ENCODE measurements around the gene WDR11. TPM values are rescaled to one million over a fixed set of nuclear protein-coding genes. Genes with fewer than 3 reads are reported as not detected.

WDR11 gene
- total and polyA plus RNA-seq, 8 donors: 9.9 to 122 (median 32.4) TPM

DNA sequence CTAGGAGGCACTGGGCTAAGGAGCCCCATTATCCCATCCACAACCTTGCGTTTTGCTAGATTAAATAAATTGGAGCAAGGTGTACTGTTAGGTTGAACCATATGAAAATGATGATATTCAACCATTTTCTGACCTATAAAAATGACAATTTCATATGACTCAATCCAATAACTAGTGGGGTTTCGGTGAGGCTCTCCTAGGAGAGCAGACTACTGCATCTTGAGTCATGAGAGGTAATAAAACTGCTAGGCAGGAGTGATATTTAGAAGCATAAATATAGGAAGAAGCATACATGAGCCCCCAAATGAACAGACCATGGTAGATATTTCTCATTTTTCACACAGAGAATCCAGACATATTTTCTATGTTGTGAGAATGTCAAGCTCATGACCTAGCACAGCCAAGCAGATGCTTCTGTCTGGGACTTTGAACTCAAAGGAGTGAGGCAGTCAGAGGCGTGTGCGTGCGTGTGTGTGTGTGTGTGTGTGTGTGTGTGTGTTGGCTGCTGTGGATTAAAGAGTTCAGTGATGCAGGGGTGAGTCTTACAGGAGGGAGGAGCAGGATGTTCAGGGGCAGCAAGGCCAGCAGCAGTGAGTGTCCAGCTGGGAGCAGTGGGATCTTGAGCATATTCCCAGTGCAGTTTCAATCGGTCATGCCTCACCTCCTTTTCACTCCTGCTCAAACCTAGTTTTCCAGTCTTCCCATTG is 17.8 kb upstream of the WDR11 start:
- no peak overlapping the region for H3K4me3 ChIP-seq
- WGBS, 5 donors: 59 to 77% (median 70%) methylated on average over 6 of the region's 6 CpGs
- H3K27ac ChIP-seq: no peak overlapping the region
- no peaks in the 10 kb centered on the region for H3K4me1 ChIP-seq
- no peaks in the 10 kb centered on the region for H3K36me3 ChIP-seq
- H3K9me3 ChIP-seq: no peaks in the 10 kb centered on the region
- TF ChIP-seq EP300 (IDR thresholded peaks at IDR 0.05) (no peak), POLR2AphosphoS5 (IDR thresholded peaks at IDR 0.05) (no peak), POLR2A (IDR thresholded peaks at IDR 0.05) (no peak)
- TF ChIP-seq, protein P1, sequence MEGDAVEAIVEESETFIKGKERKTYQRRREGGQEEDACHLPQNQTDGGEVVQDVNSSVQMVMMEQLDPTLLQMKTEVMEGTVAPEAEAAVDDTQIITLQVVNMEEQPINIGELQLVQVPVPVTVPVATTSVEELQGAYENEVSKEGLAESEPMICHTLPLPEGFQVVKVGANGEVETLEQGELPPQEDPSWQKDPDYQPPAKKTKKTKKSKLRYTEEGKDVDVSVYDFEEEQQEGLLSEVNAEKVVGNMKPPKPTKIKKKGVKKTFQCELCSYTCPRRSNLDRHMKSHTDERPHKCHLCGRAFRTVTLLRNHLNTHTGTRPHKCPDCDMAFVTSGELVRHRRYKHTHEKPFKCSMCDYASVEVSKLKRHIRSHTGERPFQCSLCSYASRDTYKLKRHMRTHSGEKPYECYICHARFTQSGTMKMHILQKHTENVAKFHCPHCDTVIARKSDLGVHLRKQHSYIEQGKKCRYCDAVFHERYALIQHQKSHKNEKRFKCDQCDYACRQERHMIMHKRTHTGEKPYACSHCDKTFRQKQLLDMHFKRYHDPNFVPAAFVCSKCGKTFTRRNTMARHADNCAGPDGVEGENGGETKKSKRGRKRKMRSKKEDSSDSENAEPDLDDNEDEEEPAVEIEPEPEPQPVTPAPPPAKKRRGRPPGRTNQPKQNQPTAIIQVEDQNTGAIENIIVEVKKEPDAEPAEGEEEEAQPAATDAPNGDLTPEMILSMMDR (IDR thresholded peaks at IDR 0.05): no peak
- peak in 1 of 2 donors; percentile 14 for DNase-seq
- H3K27me3 ChIP-seq: no peaks in the 10 kb centered on the region
- intact Hi-C loops (cut with DNase I; ENCODE audit: low total_unique reads): no loop called here

DNA sequence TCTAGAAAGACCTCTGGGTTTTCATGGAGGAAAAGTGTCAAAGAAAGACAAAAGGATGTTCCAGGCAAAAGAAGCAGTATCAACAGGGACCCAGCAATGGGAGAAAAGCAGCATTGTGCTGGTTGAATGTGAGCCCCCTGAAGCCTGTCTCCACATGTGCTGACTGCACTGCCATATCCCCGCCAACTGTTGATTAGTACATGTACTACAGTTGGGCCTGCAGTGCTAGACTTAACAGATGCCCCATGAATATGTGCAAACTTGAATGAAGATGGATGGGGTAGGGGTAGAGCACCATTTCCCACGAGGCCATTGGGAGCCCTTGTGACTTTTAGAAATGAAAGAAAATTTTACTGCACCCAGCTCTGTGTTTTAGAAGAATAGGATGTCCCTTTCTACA is 15.6 kb upstream of the WDR11 start:
- Histone ChIP-seq H3K27ac (no peak overlapping the region), H3K27me3 (no peaks in the 10 kb centered on the region), H3K4me3 (no peak overlapping the region), H3K36me3 (no peaks in the 10 kb centered on the region), H3K4me1 (no peaks in the 10 kb centered on the region), H3K9me3 (no peaks in the 10 kb centered on the region)
- DNase-seq: no peak
- 51 to 73% (median 60%) methylated on average over 2 of the region's 2 CpGs for WGBS, 5 donors
- intact Hi-C loops (cut with DNase I; ENCODE audit: low total_unique reads): no loop called here
- TF ChIP-seq POLR2AphosphoS5 (IDR thresholded peaks at IDR 0.05) (no peak), EP300 (IDR thresholded peaks at IDR 0.05) (no peak), POLR2A (IDR thresholded peaks at IDR 0.05) (no peak)
- TF ChIP-seq, protein P1 (IDR thresholded peaks at IDR 0.05): no peak

DNA sequence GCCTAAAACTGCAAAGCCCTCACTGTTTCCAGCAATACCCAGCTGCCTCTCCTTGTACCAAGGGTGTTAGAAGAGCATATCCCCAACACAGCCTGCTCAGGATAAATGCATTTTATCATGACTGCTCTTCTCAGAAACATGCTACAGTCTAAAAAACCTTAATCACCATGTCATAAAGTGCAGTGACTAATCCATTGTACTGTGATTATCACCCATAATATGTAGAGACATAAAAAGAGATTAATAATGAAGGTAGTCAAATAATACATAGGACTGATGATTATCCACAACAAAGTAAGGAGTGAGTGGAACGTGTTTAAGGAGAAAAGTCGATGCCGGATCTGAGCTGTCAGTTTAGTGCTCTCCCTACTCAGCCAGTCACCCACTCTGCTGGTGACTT is 12.2 kb upstream of the WDR11 start:
- no peak for DNase-seq
- no peaks in the 10 kb centered on the region for H3K4me1 ChIP-seq
- H3K27ac ChIP-seq: no peak overlapping the region
- no peaks in the 10 kb centered on the region for H3K27me3 ChIP-seq
- WGBS, 5 donors: 72 to 93% (median 90%) methylated on average over 3 of the region's 3 CpGs
- H3K4me3 ChIP-seq: no peak overlapping the region
- intact Hi-C loops (cut with DNase I; ENCODE audit: low total_unique reads): no loop called here
- H3K9me3 ChIP-seq: no peaks in the 10 kb centered on the region
- H3K36me3 ChIP-seq: no peaks in the 10 kb centered on the region
- TF ChIP-seq POLR2A (IDR thresholded peaks at IDR 0.05): no peak
- TF ChIP-seq EP300 (IDR thresholded peaks at IDR 0.05): no peak
- no peak for TF ChIP-seq POLR2AphosphoS5 (IDR thresholded peaks at IDR 0.05)
- TF ChIP-seq, protein P1 (IDR thresholded peaks at IDR 0.05): no peak

DNA sequence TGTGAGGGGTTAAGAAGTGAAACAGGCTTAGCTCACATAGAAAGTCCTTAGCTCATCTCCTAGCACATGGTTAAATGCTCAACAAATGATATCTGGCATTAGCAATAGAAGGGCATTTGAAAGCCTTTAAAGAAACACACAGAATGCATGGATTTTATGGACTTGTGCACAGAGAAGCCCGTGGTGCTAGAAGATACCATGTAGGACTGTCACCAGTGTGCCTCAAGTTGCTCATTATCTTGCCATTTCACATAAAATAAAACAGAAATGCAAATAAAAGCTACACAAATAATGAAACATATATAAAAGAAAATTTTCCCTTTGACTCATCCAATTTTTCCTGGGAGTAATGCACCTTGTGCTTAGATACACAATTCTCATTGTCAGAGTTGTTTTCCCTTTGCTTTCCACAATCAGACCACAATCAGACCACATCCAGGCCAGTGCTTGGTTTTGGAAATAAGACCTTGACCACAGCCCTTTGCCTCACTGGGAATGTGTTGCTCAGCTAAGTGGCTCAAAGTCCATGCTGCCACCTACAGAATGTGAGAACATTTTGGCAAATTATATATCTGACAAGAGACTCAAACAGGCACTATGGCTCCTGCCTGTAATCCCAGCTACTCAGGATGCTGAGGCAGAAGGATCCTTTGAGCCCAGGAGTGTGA is 9.5 kb upstream of the WDR11 start:
- intact Hi-C loops (cut with DNase I; ENCODE audit: low total_unique reads): no loop called here
- TF ChIP-seq POLR2AphosphoS5 (IDR thresholded peaks at IDR 0.05) (no peak), EP300 (IDR thresholded peaks at IDR 0.05) (no peak)
- TF ChIP-seq, protein P1 (IDR thresholded peaks at IDR 0.05): no peak
- no peak overlapping the region for H3K4me3 ChIP-seq
- 52 to 79% (median 71%) methylated on average over 1 of the region's 1 CpG for WGBS, 5 donors
- no peaks in the 10 kb centered on the region for H3K27me3 ChIP-seq
- H3K27ac ChIP-seq: no peak overlapping the region
- H3K9me3 ChIP-seq: no peaks in the 10 kb centered on the region
- H3K4me1 ChIP-seq: no peaks in the 10 kb centered on the region
- DNase-seq: peak in 1 of 2 donors; percentile 46
- H3K36me3 ChIP-seq: no peaks in the 10 kb centered on the region
